Astrocyte (in vitro differentiated cells and primary cell): ENCODE results near the gene ETV5. TPM values are rescaled to one million over a fixed set of nuclear protein-coding genes. Genes with fewer than 3 reads are reported as not detected.

ENCODE experiments used
- DNase-seq: peaks from one replicate; pipeline ENCODE4 v3.0.0-alpha.2; 2010; ENCODE audit warnings: low read depth
- FAIRE-seq: peaks from 2 replicates; lab custom pipeline; 2011; peaks lifted over from hg19 to GRCh38; lab: Jason Lieb, UNC
- H2AFZ ChIP-seq: 2 replicates; pipeline ENCODE4 v1.6.0; 2012; ENCODE audit warnings: low read depth, low read length, inconsistent platforms
- H3K27ac ChIP-seq: 2 replicates; pipeline ENCODE4 v1.5.1; 2011; ENCODE audit warnings: low read depth, low read length, inconsistent platforms
- H3K27me3 ChIP-seq: 2 replicates; pipeline ENCODE4 v1.6.0; 2011; ENCODE audit warnings: low read length, inconsistent platforms; ENCODE audit not compliant: insufficient read depth
- H3K36me3 ChIP-seq: 2 replicates; pipeline ENCODE4 v1.5.1; 2011; ENCODE audit warnings: low read length, inconsistent platforms; ENCODE audit not compliant: insufficient read depth
- H3K4me1 ChIP-seq: 2 replicates; pipeline ENCODE4 v1.5.1; 2011; ENCODE audit warnings: low read length, inconsistent platforms; ENCODE audit not compliant: insufficient read depth
- H3K4me2 ChIP-seq: 2 replicates; pipeline ENCODE4 v1.6.0; 2012; ENCODE audit warnings: low read length, inconsistent platforms
- H3K4me3 ChIP-seq: 2 replicates; pipeline ENCODE4 v1.5.1; 2011; ENCODE audit warnings: low read depth, mild to moderate bottlenecking, low read length, inconsistent platforms; ENCODE audit not compliant: insufficient read depth
- H3K79me2 ChIP-seq: 2 replicates; pipeline ENCODE4 v1.6.0; 2012; ENCODE audit warnings: mild to moderate bottlenecking, low read length, inconsistent platforms; ENCODE audit not compliant: insufficient read depth
- H3K9ac ChIP-seq: 2 replicates; pipeline ENCODE4 v1.6.0; 2012; ENCODE audit warnings: mild to moderate bottlenecking, low read length, inconsistent platforms
- H3K9me3 ChIP-seq: 2 replicates; pipeline ENCODE4 v1.5.1; 2012; ENCODE audit warnings: low read depth, mild to moderate bottlenecking, low read length, inconsistent platforms; ENCODE audit not compliant: insufficient read depth
- H4K20me1 ChIP-seq: 2 replicates; pipeline ENCODE4 v1.6.0; 2012; ENCODE audit warnings: low read length, inconsistent platforms; ENCODE audit not compliant: insufficient read depth
- H3K27ac Mint-ChIP-seq: one replicate; pipeline ENCODE4 v1.8.0; 2021; ENCODE audit warnings: mild to moderate bottlenecking, mixed read lengths; ENCODE audit not compliant: unreplicated experiment
- H3K27me3 Mint-ChIP-seq: one replicate; pipeline ENCODE4 v1.8.0; 2021; ENCODE audit warnings: low read depth, mixed read lengths; ENCODE audit not compliant: unreplicated experiment
- H3K36me3 Mint-ChIP-seq: one replicate; pipeline ENCODE4 v1.8.0; 2021; ENCODE audit warnings: low read depth, mixed read lengths; ENCODE audit not compliant: unreplicated experiment
- H3K4me1 Mint-ChIP-seq: one replicate; pipeline ENCODE4 v1.8.0; 2021; ENCODE audit warnings: low read depth, mixed read lengths; ENCODE audit not compliant: unreplicated experiment
- H3K4me3 Mint-ChIP-seq: one replicate; pipeline ENCODE4 v1.8.0; 2021; ENCODE audit warnings: mild to moderate bottlenecking, moderate library complexity, mixed read lengths; ENCODE audit not compliant: unreplicated experiment
- H3K9me3 Mint-ChIP-seq: one replicate; pipeline ENCODE4 v1.8.0; 2021; ENCODE audit warnings: mild to moderate bottlenecking, mixed read lengths; ENCODE audit not compliant: unreplicated experiment
- CTCF ChIP-seq: IDR thresholded peaks from 2 replicates; pipeline ENCODE4 v1.5.1; 2011; ENCODE audit warnings: low read depth, mild to moderate bottlenecking, inconsistent platforms, low read length, moderate library complexity; ENCODE audit not compliant: insufficient read depth
- EZH2 ChIP-seq: IDR thresholded peaks from 2 replicates; pipeline ENCODE4 v1.6.1; 2012; ENCODE audit warnings: mild to moderate bottlenecking, low read length, inconsistent platforms; ENCODE audit not compliant: insufficient read depth
- total RNA-seq: library from RNA; stranded (reverse); gene quantifications from 2 replicates; pipeline ENCODE4 v1.2.1, GENCODE V29; 2021

The ETV5 gene
- total RNA-seq, 1 donor from 2014 or later = 55.3 TPM

- Histone ChIP-seq H3K9me3 (no peaks in the 10 kb centered on the region), H3K4me3 (no peak overlapping the region), H2AFZ (no peak overlapping the region), H3K27ac (no peak overlapping the region), H3K4me1 (peaks cover 38% of the 10 kb centered on the region), H3K4me2 (peak overlapping the region; percentile 87), H3K9ac (peak overlapping the region; percentile 37), H4K20me1 (peaks cover 41% of the 10 kb centered on the region), H3K79me2 (peaks cover 4% of the 10 kb centered on the region), H3K27me3 (no peaks in the 10 kb centered on the region), H3K36me3 (peaks cover 4% of the 10 kb centered on the region)
- H3K27me3 Mint-ChIP-seq = no peaks in the 10 kb centered on the region
- FAIRE-seq = no peak
- TF ChIP-seq CTCF (no peak), EZH2 (no peak)
- DNase-seq = peak; percentile 55
- H3K27ac Mint-ChIP-seq = peak overlapping the region; percentile 5
- H3K9me3 Mint-ChIP-seq = no peaks in the 10 kb centered on the region
- peaks cover 12% of the 10 kb centered on the region for H3K36me3 Mint-ChIP-seq
- peaks cover 51% of the 10 kb centered on the region for H3K4me1 Mint-ChIP-seq
- H3K4me3 Mint-ChIP-seq = peak overlapping the region; percentile 17
Observed at GRCh38 chr3:186099178-186099577, 9.7 kb downstream of the ETV5 start.

- Histone ChIP-seq H3K36me3 (peaks cover 4% of the 10 kb centered on the region), H3K9ac (peak overlapping the region; percentile 37), H3K4me2 (peak overlapping the region; percentile 87), H4K20me1 (peaks cover 39% of the 10 kb centered on the region), H3K9me3 (no peaks in the 10 kb centered on the region), H3K4me1 (peaks cover 33% of the 10 kb centered on the region), H3K79me2 (peaks cover 4% of the 10 kb centered on the region), H3K27me3 (no peaks in the 10 kb centered on the region), H3K27ac (no peak overlapping the region), H3K4me3 (no peak overlapping the region), H2AFZ (no peak overlapping the region)
- Mint-ChIP-seq H3K9me3 (no peaks in the 10 kb centered on the region), H3K27me3 (no peaks in the 10 kb centered on the region), H3K36me3 (peaks cover 17% of the 10 kb centered on the region), H3K4me1 (peaks cover 47% of the 10 kb centered on the region), H3K4me3 (peak overlapping the region; percentile 17), H3K27ac (peak overlapping the region; percentile 38)
- no peak for FAIRE-seq
- DNase-seq = no peak
- TF ChIP-seq CTCF (no peak), EZH2 (no peak)
Observed at GRCh38 chr3:186098740-186099139, 10.1 kb downstream of the ETV5 start.

GRCh38 chr3:186097663-186098451 is 11.0 kb downstream of the ETV5 start:
- peaks cover 28% of the 10 kb centered on the region for H3K4me1 ChIP-seq
- H3K27me3 Mint-ChIP-seq = no peaks in the 10 kb centered on the region
- peak; percentile 89 for DNase-seq
- no peaks in the 10 kb centered on the region for H3K27me3 ChIP-seq
- peaks cover 3% of the 10 kb centered on the region for H3K79me2 ChIP-seq
- H3K4me3 Mint-ChIP-seq = peak overlapping the region; percentile 63
- peak overlapping the region; percentile 37 for H3K9ac ChIP-seq
- H4K20me1 ChIP-seq = peaks cover 30% of the 10 kb centered on the region
- peak overlapping the region; percentile 43 for H2AFZ ChIP-seq
- H3K9me3 Mint-ChIP-seq = no peaks in the 10 kb centered on the region
- H3K27ac ChIP-seq = no peak overlapping the region
- peak overlapping the region; percentile 55 for H3K4me3 ChIP-seq
- peak overlapping the region; percentile 42 for H3K27ac Mint-ChIP-seq
- peaks cover 22% of the 10 kb centered on the region for H3K36me3 Mint-ChIP-seq
- H3K4me2 ChIP-seq = peak overlapping the region; percentile 87
- TF ChIP-seq EZH2 (no peak), CTCF (no peak)
- FAIRE-seq = no peak
- no peaks in the 10 kb centered on the region for H3K9me3 ChIP-seq
- peaks cover 5% of the 10 kb centered on the region for H3K36me3 ChIP-seq
- peaks cover 38% of the 10 kb centered on the region for H3K4me1 Mint-ChIP-seq
